ENCODE results near the gene TANGO2.

Gene TANGO2

GRCh38 chr22:20021196-20022181 is 579 bp downstream of the TANGO2 start:
- intact Hi-C loops (cut with DNase I): loop anchor here (10.0 kb wide), 1 partner anchor 93 kb away; the partner anchor contains the start of genes RANBP1 and TRMT2A
- DNase-seq: peak in 9 of 10 donors; percentile 46 to 93 (median 66)

- DNase-seq: peak in 2 of 10 donors; percentile 53 to 72
- intact Hi-C loops (cut with DNase I): loop anchor here (10.0 kb wide), 1 partner anchor 92 kb away; the partner anchor contains the start of genes RANBP1 and TRMT2A
Observed at GRCh38 chr22:20022231-20022977, 1.5 kb downstream of the TANGO2 start.

- peak in 2 of 10 donors; percentile 59 to 70 for DNase-seq
Observed at GRCh38 chr22:20022978-20023613, 2.2 kb downstream of the TANGO2 start.

GRCh38 chr22:20024225-20024624 is 3.3 kb downstream of the TANGO2 start:
- peak in 7 of 10 donors; percentile 23 to 93 (median 60) for DNase-seq
- intact Hi-C loops (cut with DNase I): loop anchor here (10.0 kb wide), 1 partner anchor 91 kb away; the partner anchor contains the start of genes RANBP1 and TRMT2A

More at GRCh38 chr22:20022978-20023613, 2.2 kb downstream of the TANGO2 start:
- intact Hi-C loops (cut with DNase I): loop anchor here (10.0 kb wide), 1 partner anchor 92 kb away; the partner anchor contains the start of genes RANBP1 and TRMT2A

GRCh38 chr22:20024650-20025397 is 3.9 kb downstream of the TANGO2 start:
- DNase-seq: peak in 3 of 10 donors; percentile 4 to 59 (median 11)
- intact Hi-C loops (cut with DNase I): loop anchor here (10.0 kb wide), 1 partner anchor 90 kb away; the partner anchor contains the start of genes RANBP1 and TRMT2A

- DNase-seq: peak in 3 of 10 donors; percentile 28 to 63 (median 52)
Observed at GRCh38 chr22:20025401-20026203, 4.7 kb downstream of the TANGO2 start.

GRCh38 chr22:20026204-20026908 is 5.4 kb downstream of the TANGO2 start:
- intact Hi-C loops (cut with DNase I): loop anchor here (10.0 kb wide), 1 partner anchor 88 kb away; the partner anchor contains the start of genes RANBP1 and TRMT2A
- peak in 4 of 10 donors; percentile 47 to 92 (median 70) for DNase-seq

More at GRCh38 chr22:20025401-20026203, 4.7 kb downstream of the TANGO2 start:
- intact Hi-C loops (cut with DNase I): loop anchor here (10.0 kb wide), 1 partner anchor 89 kb away; the partner anchor contains the start of genes RANBP1 and TRMT2A

GRCh38 chr22:20026996-20027601 is 6.2 kb downstream of the TANGO2 start:
- intact Hi-C loops (cut with DNase I): loop anchor here (10.0 kb wide), 1 partner anchor 88 kb away; the partner anchor contains the start of genes RANBP1 and TRMT2A

GRCh38 chr22:20027966-20028854 is 7.3 kb downstream of the TANGO2 start:
- intact Hi-C loops (cut with DNase I): loop anchor here (10.0 kb wide), 1 partner anchor 87 kb away; the partner anchor contains the start of genes RANBP1 and TRMT2A
- peak in 2 of 10 donors; percentile 11 to 66 for DNase-seq

More at GRCh38 chr22:20026996-20027601, 6.2 kb downstream of the TANGO2 start:
- peak in 3 of 10 donors; percentile 46 to 59 (median 55) for DNase-seq

- intact Hi-C loops (cut with DNase I): loop anchor here (10.0 kb wide), 1 partner anchor 86 kb away; the partner anchor contains the start of genes RANBP1 and TRMT2A
- peak in 7 of 10 donors; percentile 42 to 93 (median 56) for DNase-seq
Observed at GRCh38 chr22:20028855-20029549, 8.1 kb downstream of the TANGO2 start.

- DNase-seq: peak in 1 of 10 donors; percentile 83
- intact Hi-C loops (cut with DNase I): loop anchor here (10.0 kb wide), 1 partner anchor 85 kb away; the partner anchor contains the start of genes RANBP1 and TRMT2A
Observed at GRCh38 chr22:20029550-20030225, 8.8 kb downstream of the TANGO2 start.

GRCh38 chr22:20031732-20032406 is 11.0 kb downstream of the TANGO2 start:
- intact Hi-C loops (cut with DNase I): no loop called here
- DNase-seq: peak in 1 of 10 donors; percentile 81

GRCh38 chr22:20032407-20032991 is 11.6 kb downstream of the TANGO2 start:
- DNase-seq: peak in 1 of 10 donors; percentile 61

More at GRCh38 chr22:20032407-20032991, 11.6 kb downstream of the TANGO2 start:
- intact Hi-C loops (cut with DNase I): no loop called here
